ENCODE results near the gene CCDC187.
"Not testable (repeated sequence)": the region's sequence is repeated elsewhere in the genome, so short reads cannot be mapped to it uniquely, and the experiment has no call there.

CCDC187 gene

DNA sequence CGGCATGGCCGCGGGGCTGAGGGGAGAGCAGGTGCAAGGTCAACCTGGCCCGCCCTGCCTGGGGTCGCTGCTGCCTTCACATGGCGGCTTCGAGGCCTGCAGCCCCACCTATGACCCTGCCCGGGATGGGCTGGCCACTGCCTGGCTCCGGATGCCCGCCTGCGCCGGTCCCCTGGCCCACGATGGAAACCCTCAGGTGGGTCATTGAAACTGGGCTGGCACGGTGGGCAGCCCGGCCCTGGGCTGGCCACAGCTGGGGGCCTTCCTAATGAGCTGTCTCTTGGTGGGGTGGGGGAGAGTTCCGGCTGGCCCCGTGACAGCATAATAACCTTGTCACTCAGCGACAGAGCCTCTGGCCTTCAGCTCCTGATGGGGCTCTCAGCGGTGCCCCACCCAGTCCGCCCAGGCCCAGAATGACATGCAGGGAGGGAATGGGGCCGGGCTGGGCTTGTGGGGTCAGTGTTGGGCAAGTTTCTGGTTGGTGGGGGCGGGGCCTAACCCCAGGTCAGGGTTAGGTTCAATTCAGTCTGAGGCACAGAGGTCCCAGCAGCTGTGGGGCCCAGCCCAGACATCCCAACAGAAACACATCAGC lies at the start of gene CCDC187:
TSS of gene CCDC187 (minus strand) at position 270 of the 592 bp plus-strand sequence. CDS start at position 6, 264 bp downstream.
- DNase-seq (ENCODE audit: low read depth) = no peak

DNA sequence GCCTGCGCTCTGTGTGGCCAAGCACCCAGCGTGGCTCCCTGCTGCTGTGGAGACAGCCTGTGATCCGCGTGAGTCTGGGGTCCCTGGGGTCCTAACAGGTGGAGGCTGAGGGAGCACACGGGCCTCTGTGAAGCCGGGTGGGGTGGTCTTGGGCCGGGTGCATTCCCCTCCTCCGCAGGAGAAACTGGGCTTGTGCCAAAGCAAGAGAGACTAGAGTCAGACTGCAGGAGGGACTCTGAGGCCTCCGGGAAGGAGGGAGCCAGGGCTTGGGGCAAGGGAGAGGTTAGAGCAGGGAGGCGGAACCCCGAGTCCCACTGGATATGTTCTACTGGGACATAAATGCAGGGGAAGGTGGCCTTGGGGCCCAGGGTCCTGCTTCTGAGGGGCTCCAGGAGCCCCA lies 49.2 kb upstream of the CCDC187 start:
- DNase-seq (ENCODE audit: low read depth) = no peak

DNA sequence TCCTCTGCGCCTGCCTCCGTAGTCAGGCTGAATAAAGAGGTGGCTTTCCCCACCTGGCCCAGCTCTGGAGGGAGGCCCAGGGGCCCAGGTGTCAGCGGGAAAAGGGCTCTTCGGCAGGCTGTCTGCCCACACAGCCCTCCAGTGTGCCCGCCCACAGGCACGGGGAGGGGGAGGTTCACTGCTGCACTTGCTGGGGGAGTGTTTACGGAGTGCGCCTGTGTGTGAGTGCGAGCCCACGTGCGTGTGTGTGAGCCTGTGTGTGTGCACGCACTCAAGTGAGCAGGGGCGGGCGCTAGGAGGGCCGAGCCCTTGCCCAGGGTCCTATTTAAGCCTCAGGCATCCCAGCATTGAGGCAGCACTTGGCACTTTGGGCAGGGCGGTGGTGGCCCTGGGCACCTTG lies 48.8 kb upstream of the CCDC187 start:
- peak; percentile 33 for DNase-seq (ENCODE audit: low read depth)

DNA sequence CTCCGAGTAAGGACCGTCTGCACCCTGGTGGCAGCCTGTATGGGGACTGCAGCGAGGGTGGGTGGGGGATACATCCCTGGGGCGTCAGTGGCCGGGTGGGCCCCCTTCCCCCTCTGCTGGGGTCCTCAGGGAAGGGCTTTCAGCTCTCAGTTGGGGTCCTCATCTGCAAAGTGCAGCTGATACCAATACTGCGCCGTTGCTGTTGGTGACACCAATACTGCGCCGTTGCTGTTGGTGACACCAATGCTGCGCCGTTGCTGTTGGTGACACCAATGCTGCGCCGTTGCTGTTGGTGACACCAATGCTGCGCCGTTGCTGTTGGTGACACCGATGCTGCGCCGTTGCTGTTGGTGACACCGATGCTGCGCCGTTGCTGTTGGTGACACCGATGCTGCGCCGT lies 48.0 kb upstream of the CCDC187 start:
- DNase-seq (ENCODE audit: low read depth) = not testable (repeated sequence)

DNA sequence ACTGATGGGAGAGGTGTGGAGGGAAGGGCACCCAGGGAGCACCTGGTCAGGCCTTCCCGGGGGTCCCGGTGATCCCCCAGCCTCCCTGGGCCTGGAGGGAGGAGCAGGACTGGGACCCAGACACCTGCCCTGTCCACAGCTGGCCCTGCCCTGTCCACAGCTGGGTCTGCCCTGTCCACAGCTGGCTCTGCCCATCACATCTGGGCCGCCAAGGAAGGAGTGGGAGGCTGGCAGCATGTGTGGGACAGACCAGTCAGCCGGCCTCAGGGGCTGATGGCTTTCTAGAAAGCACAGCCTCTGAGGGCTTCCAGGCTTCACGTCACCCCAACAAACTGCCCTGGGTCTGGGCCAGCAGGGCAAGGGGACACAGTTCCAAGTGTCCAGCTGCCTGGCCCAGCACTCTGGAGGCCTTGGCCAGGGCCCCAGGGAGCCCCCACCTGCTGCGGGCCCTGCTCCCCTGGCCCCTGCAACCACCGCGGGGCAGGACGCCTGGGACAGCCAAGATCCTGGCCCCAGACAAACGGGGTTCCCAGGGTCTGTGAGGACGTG lies 47.4 kb upstream of the CCDC187 start:
- no peak for DNase-seq (ENCODE audit: low read depth)

DNA sequence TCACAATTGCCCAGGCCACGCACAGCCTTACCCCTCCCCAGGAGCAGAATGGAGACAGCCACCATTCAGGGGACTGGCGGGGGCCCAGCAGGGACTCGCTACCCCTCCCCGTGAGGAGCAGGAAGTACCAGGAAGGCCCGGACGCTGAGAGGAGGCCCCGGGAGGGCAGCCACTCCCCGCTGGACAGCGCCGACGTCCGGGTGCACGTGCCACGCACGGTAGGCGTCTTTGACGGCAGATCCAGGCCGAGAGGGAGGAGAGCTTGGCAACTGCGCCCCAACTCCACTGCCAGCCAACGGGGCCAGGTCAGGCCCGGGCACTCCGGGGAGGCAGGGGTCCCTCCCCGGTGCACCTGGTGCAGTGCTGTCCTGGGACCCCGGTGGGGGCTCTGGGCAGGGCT lies 45.7 kb upstream of the CCDC187 start:
- DNase-seq (ENCODE audit: low read depth) = no peak

DNA sequence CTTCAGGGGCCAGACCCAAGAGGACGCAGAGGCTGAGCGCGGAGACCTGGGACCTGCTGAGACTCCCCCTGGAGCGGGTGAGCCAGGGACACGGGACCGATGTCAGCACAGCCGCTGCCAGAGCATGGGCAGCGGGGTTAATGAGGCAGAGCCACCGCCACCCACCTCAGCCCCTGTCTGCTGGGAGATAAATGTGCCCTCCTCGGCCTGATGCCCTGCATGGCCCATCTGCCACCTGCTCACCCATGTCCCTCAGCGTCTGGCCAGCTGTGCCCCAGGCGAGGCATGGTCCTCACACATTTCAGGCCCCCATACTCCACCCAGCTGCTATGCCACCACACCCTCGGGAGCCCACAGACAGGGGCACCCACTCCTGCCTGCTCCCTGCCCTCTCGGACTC lies 44.8 kb upstream of the CCDC187 start:
- DNase-seq (ENCODE audit: low read depth) = no peak

DNA sequence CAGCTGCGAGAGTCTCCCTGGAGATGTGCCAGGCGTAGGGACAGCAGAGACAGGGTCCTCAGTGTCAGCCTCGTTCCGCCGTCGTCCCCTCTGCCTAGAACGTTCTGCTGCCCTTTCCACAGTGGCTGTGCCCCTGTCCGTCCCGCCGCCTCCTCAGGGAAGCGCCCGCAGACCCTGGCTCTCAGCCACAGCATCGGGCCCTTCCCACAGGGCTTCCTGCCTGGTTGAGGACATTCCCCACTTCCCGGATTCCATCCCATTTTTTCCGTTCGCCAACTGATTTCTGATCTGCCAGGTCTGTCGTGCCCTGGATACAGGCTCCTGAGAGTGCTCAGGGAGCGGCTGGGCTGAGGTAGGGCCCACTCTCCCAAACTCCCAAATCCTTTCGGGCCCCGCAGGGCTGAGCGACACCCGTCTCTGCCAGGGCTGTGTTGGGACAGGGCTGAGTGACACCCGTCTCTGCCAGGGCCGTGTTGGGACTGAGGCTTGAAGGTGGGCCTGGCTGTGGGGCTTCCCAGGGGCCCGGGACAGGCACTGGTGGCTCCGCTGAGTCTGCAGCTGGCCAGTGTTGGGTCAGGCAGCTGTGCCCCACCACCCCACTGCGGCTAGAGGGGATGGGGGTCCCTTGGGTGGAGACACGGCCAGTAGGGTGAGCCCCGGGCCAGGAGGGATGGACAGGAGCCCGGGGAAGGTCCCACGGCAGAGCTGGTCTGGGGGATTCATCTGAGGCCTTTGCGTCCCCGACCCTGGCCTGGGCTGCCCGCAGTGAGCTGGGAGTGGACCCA lies 43.8 kb upstream of the CCDC187 start:
- no peak for DNase-seq (ENCODE audit: low read depth)

DNA sequence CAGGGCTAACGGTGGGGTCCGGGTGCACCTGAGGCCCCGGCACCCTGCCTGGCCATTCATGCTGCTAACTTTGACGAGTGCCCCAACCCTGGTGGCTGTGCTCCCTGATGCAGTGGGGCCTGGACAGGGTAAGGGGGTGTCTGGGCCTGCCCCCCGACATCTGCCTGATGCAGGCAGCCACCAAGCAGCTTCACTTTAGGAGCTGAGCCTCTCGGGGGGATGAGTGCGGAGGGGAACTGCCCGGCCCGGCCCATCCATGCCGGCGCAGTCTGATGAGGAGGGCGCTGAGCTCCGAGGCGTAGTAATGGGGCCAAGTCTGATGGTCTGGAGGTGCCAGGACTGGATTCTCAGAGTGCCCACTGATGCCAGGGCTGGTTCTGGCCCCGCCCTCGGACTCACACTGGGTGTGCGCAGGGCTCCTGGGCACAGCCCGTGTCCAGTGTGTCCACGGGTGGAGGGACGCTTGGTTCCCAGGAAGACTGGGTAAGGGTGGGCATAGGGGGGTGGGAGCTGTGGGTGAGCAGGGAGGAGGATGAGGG lies 43.1 kb upstream of the CCDC187 start:
- no peak for DNase-seq (ENCODE audit: low read depth)

DNA sequence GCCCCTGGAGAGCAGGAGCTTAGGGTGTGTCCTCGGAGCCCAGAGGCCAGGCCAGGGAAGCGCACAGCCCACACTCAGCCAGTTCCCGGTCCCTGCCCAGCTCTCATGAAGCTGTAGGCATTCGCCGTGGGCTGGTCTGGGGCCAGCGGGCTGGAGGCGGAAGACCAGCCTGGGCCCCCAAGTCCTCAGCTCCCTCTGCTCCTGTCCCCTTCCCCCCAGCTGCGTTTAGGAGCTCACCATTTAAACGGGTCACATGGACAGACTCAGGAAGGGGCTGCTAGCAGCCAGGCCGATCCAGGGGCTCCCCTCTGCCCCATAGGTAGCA lies 42.2 kb upstream of the CCDC187 start:
- DNase-seq (ENCODE audit: low read depth) = no peak

DNA sequence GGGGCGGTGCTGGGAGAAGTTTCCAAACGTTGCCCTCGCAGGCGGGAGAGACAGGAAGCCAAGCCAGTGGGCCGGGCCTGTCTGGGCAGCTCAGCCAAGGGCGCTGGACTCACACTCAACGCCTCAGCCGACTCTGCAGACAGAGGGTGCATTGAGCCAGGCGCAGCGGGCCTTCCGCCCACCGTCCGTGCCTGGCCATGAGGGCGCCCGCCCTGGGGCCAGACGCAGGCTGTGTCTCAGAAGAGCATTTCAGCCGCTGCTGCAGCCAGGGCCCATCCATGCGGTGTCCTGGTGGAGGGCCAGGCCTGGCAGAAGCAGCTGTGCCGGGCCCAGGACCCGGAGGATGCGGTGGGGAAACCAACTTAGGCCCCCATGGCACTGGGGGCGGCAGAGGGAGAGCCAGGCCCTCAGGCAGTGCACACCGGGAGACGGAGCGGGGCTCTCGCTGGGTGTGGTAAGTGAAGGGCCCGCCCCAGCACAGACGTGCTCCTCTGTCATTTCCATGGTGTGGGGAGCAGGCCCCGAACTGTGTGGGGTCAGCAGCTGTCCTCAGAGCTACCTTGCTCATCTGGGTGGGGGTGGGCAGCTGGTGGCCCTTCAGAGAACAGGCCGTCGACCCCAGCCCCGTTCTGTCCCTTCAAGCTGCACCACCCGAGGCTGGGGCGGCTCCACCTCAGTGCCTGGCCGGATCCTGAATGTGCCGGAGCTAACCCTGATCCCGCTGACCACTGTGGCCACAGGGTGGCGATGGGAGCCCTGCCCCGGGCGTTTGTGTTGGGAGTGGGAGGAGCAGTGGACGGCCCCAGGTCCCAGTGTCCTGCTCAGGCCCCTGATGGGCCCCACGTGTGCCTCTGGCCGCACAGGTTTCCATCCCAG lies 41.6 kb upstream of the CCDC187 start:
- peak; percentile 34 for DNase-seq (ENCODE audit: low read depth)

DNA sequence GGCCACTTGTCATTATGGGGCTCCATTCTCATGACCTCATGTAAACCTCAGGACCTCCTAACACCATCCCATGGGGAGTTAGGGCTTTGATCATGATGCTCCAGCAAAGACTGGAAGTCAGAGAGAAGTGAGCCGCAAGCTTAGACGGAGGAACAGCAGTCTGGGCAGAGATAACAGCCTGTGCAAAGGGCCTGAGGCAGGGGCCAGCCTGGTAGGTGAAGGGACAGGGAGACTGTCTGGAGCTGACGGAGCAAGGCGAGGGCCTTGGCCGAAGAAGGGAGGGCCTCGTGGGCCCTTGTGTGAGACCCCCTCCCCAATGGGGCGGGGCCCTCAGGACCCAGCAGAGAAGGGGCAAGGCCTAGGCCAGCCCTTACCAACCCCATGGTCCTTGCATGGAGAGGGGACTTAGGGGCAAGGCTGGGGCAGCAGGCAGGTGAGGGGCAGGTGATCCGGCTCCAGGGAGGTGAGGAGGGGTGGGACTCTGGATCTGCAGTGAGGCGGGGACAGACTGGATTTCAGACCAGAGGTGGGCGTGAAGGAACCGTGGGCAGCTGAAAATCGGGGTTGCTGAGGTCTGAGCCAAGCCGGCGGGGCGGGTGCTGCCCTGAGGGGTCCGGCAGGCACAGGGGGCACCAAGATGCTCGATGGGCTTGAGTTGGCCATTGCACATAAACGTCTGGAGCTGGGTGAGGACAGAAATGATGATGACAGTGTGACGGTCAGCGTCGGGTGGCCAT lies 40.8 kb upstream of the CCDC187 start:
- DNase-seq (ENCODE audit: low read depth) = no peak

DNA sequence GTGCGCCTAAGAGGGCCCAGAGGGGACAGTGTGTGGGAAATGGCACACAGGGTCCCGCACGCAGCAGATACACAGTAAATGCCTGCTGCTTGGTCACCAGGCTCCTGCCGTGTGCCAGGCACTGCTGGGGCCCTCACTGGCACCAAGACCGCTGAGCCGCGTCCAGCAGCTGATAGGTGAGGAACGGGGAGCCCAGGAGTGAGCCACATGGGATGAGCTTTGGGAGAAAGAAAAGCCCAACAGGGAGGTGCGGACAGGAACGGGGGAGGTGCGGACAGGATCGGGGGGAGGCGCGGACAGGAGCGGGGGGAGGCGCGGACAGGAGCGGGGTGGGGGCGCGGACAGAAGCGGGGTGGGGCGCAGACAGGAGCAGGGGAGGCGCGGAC lies 40.0 kb upstream of the CCDC187 start:
- no peak for DNase-seq (ENCODE audit: low read depth)

DNA sequence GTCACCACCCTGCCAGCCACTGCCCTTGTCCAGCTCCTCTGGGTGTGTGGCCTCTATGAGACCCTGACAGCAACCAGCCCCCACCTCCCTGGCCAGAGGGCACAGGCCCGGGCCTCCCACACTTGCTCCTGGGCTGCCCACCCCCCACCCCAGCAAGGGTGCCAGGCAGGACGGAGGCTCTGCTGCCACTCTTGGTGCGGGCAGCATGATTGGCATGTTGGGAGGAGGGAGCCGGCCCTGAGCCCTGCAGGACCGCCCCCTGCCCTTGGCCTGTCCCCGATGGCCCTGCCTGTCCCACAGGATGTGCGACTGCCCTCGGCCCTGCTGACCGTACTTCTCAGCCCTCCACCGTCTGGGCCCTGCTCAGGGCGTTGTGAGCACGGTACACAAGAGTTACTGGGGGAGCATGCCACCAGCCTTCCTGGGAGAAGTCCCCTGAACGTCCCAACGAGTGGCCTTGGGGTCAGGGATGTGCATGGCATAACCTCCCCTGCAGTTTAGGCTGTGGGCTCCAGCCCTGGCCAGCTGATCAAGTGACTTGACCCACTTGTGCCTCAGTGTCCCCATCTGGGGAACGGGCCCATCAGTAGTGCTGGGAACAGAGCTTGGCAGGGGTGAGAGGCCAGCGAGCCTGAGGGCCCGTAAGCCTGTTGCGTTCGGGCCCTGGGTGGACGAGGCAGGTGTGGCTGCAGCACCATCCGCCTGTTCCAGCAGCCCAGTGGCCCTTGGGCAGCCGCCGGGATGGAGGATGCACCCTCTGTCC lies 39.4 kb upstream of the CCDC187 start:
- DNase-seq (ENCODE audit: low read depth) = no peak

DNA sequence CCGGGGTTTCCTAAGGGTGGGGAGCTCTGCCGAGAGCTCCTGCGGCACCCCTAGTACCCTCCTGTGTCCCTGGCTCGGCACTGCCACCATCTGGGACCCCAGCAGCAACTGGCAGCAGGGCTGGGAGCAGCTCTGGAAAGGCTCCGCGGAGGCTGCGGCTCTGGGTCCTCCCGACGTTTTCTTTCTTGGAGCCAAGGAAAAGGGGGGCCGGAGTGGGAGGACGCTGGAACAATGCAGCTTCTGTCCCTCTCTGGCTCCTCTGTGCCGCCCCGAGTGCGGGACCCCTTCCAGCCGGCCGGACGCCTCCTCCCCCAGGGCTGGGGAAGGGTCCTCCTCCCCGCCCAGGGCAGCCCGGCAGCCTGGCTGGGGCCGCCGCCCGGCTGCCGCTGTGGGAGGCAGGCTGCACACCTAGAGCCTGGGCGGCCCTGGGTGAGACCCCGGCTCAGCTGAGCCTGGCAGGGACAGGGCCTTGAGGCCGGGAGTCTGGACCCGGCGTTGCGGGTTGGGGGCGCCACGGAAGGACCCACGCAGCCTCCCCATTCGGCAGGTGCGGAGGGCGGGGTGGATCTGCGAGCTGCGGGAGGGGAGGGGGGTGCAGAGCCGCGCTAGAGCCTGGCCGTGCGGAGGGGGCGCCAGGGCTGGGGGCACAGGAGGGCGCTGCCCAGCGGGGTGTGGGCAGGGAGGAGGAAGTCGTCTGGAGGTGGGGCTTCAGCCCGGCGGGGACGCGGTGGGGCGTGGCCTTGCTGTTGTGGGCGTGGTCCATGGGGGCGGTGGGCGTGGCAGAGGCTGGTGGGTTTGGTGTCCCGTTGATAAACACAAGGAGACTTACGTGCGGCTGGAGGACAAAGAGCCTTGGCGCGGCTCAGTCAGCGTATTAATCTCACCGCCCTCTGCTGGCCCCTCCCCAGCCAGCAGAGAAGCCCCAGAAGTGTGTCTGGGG lies 38.6 kb upstream of the CCDC187 start:
- peak; percentile 65 for DNase-seq (ENCODE audit: low read depth)

DNA sequence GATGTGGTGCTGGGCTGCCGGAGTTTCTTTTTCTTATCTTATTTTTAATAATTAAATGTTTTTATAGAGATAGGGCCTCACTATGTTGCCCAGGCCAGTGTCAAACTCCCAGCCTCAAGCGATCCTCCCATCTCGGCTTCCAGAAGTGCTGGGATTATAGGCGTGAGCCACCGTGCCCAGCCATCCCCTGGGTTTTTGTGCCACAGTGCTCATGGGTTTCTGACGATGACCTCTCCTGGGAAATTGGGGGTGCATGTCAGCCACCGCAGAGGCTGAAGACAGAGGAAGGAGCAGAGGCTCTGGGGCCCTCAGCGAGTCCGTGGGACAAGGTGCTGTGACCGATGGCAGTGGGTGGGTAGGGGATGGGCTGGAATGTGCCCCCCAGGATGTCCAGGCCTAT lies 37.9 kb upstream of the CCDC187 start:
- DNase-seq (ENCODE audit: low read depth) = no peak

DNA sequence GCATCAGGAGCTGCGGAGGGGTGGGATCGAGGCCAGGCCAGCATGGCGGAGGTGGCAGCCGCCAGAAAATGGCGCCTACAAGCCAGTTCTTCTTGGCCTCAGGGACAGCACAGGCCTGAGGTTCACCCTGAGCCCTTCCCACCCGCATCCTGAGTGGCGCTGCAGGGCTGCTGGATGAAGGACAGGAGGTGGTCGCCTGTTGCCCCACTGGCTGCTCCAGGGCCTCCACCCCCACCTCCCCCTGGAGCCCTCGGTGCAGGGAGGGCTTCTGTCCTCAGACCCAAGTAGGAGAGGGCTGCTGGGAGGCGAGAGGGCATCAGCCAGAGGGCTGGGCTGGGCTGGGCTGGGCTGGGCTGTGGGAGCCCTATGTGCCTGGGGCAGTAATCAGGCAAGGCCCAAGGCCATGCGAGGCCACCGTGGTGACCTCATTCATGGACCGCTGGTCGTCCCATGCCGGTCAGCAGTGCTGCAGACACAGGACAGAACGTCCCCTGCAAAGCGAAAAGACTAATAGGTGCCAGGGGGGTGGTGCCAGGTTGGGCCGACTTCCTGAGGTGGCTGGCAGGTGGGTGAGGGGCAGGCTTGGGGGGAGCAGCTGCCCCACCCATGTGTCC lies 37.3 kb upstream of the CCDC187 start:
- no peak for DNase-seq (ENCODE audit: low read depth)

DNA sequence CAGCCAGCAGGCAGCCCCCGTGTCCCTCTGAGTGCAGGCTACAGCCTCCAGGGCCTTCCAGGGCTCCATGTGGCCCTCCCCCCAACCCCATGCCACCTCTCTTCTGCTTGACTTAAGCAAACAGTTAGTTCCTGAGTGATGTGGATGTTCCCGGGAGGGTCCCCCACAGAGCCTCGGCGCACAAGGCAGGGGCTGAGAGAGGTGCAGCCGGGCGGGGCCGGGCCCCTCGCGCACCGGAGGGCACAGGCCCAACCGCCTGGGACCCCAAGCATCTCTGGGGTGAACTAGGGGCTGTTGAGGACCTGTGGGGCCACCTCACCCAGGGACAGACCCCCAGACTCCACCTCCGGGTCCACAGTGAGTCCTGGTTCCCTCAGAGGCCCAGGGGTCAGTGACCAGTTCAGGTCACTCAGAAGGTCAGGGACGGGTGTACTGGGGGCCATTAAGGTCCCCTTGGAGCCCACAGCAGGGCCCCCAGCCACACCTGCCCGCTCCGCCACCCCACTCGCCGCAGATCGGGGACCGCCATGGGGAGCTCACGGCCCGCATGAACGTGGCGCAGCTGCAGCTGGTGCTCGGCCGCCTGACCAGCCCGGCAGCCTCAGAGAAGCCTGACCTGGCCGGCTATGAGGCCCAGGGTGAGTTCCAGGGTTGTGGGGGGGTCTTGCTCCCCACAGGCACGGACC lies 36.6 kb upstream of the CCDC187 start:
- DNase-seq (ENCODE audit: low read depth) = no peak

DNA sequence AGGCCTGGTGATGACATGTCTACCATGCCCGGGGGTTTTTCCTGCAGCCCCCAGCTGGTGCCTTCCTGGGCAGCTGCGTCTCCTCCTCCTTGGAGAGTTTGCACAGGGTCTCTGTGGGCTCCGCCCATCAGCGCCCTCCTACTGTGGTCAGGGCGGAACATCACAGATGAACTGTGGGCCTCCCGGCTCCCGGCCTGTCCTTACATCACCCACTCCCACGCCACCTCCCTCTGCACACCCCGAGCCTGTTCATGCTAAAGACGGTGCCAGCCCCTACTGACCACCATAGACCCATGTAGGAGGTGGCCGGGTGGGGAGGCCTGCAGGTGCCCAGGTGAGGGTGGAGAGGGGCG lies 36.0 kb upstream of the CCDC187 start:
- no peak for DNase-seq (ENCODE audit: low read depth)
